HG03103 (cell line): Measurements from ENCODE around the gene TGIF1.

ENCODE experiments used
- ATAC-seq: cut with Tn5 transposase; IDR thresholded peaks from one replicate; pipeline ENCODE4 v1.9.1; 2021; ENCODE audit warnings: low read depth; ENCODE audit not compliant: unreplicated experiment

TGIF1 gene

DNA sequence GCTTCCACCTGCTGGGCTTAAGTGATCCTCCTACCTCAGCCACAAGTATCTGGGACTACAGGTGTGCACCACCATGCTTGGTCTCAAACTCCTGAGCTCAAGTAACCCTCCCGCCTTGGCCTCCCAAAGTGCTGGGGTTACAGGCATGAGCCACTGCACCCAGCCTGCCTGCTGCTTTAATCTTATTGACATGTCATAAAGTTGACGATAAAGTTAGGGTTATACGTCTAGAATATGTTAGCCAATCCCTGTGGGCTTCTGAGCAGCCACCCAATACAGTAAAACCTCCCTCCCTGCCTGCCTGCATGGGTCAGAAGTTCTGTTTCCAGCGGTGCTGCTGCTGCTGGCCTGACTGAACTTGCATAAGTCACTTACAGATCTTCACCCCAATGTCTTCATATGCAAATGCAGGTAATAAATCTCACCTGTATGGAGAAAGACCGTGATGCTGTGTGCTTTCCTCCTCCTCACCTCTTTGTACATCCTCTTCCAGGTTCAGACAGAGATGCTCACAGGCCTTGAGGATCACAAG, 30.1 kb downstream of the TGIF1 start:
- ATAC-seq: no peak

DNA sequence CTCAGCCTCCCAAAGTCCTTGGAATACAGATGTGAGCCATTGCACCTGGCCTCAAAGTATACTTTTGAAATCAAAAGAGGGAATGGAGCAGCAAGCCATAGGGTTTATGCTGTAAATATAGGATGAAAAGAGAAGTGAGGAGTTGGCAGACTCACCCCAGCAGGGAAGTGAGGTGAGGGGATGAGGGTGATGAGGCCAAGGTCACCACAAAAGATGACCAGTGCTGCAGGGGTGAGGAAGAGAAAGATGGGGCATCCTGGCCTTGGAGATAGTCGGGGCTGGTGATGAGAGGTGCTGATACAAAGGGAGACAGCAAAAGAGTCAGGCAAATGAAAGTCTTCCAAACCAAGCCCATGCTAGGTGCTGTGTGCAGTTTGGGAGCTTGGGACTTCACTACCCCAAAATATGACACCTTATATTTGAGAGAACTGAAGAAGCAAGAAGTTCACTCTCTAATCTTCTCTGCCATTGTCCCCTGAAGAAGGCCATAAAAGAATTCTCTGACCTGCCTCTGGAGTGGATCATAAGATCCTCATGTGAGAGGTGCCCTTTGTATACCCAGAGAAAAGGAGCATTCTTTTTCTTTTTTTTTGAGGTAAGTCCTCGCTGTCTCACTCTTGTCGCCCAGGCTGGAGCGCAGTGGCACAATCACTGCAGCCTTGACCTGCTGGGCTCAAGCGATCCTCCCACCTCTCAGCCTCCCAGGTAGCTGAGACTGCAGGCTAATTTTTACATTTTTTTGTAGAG, 31.0 kb downstream of the TGIF1 start:
- ATAC-seq: no peak

DNA sequence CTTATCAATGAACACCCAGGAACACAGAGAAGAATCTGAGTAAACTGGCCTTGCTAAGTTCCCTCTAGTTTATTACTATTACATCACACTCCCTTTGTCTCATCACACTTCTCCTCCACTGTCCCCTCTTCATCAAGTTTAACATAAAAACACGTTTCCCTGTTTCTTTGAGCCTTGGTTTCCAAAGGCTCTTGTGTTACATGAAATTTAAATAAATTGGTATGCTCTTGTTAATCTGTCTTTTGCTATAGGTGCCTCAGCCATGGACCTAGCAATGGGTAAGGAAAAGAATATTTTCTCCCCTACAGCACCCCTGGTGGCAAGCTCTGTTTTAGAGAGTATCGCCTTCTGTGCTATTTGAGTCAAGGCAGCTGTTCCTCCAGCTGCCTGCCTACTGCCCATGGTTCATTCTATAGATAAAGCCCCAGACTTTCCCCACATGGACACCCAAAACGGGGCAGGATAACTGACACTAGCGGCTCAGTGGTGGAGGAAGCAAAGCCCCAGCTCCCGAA, 31.8 kb downstream of the TGIF1 start:
- ATAC-seq: peak; percentile 66

DNA sequence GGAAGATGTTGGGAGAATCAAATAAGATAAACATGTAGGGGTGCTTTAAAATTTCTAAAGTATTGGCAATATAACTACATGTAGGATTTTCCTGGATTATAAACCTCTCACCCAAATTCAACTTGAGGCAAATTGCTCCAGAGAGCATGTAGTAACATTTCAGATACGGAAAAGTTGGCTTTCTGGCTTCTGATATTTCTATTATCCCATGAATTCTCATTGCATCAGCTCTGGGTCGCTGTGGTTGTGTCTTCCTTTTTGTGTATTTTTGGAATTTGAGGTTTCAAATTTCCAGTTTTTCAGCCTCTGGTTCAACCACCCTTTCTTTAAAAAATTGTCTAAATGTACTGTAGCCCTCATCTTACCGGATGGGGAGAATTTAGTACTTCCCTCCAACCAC, 32.3 kb downstream of the TGIF1 start:
- no peak for ATAC-seq

DNA sequence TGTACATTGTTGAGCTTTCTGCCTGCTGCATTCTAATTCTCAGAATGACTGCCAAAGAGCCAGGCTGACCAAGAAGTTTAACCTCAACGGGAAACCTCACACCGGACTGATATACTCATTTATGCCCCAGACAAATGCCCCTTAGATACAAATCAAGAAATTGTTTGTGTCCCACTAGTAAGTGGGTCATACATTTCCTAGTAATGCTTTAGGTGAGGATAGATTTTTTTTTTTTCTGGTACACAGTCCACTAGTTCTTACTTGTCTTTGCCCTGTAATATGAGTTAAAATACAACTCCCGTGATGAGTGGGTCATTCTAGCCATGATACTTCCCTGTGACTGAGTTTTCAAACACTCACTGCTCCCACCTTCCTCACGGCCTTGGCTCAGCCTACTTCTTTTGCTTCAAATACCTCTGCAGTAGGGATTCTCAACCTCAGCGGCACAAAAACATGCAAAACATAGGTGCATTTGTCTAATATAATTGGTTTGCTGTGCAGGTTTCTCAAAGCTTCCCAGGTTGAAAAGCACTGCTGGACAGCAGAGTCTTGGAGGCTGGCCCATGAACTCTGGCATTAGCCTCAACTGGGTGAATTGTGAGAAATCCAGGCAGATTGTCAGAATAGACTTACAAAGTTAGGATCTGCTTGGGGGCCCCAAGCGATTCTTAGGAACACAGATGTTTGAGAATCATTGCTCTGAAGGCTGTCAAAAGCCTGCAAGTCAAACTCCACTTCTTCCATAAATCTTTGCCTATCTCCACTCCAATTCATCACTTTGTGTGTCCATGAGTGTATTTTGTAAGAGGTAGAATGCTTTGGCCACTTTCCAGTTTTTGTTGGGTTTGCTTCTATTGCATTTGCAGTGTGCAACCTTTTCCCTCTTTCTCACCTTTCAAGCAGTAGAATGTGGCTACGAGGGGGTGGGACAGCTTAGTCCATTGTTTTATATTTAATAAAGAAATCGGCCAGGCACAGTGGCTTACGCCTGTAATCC, 35.5 kb downstream of the TGIF1 start:
- no peak for ATAC-seq

DNA sequence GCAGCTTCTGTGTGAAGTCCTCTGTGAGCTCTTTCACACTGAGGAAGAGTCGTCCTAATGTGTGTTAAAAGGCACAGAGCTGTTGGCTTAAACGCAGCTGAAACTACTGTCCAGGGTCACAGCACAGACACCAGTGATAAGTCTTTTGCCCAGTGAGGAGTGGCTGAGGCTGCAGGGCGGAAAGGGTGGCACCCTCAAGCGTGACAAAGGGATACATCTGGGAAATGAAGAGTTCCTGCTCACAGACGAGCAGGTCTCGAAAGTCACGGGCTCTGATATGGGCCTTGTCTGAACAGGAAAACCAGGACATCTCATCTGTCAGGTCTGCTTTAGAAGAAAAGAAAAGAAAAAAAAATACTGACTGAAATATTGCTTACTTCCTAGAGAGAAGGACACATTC, 36.5 kb downstream of the TGIF1 start:
- ATAC-seq: no peak

DNA sequence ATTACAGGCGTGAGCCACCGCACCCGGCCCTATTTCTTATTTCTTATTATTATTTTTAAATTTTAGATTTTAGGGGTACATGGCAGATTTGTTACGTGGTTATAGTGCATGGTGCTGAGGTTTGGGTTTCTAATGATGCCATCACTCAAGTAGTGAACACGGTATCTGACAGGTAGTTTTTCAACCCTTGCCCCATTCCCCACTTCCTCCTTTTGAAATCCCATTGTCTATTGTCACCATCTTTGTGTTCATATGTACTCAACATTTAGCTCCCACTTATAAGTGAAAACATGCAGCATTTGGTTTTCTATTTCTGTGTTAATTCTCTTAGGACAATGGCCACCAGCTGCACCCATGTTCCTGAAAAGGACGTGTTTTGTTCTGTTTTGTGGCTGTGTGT, 39.5 kb downstream of the TGIF1 start:
- no peak for ATAC-seq

DNA sequence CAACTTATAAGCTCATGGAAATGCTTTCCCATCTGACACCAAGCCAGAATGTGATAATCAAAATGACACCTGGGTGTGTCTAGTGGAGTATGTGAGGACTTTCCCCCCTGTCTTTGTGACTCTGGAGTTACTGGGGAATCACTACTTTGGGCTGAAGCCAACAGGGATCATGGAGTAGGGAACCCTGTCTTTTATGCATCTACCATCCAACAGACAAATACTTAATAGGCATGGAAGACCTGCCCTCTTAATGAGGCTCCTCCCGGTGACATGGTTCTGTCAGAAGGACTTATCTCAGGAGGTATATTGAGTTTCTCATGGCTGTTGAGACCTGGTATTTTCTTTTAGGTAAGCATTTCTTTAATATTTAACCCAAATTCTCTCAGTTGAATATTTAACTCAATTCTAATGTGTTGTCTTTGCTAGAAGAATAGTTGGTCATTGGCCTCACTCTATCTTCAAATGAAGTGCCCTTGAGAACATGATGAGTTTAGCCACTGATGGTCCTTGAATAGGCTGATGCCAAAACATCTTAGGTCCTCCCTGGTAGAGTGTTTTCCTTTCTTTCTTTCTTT, 42.1 kb downstream of the TGIF1 start:
- ATAC-seq: no peak

DNA sequence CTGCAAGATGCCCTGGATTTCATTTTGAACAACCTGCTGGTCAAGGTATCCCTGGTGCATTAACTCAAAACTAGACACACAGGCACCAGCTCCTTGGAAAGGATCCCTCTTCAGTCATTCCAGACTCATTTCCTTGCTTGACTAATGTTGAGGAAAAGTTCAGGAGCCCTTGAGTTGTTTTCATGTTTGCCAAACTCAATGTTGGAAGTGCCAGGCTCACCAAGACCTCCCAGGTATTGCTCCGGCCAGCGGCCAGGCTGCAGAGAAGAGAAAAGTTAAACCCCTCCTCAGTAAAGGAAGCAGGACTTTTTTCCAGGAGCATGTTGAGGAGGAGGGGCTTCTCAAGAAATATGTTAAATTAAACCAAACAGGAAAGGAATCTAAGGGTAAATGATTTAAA, 42.7 kb downstream of the TGIF1 start:
- ATAC-seq: no peak

DNA sequence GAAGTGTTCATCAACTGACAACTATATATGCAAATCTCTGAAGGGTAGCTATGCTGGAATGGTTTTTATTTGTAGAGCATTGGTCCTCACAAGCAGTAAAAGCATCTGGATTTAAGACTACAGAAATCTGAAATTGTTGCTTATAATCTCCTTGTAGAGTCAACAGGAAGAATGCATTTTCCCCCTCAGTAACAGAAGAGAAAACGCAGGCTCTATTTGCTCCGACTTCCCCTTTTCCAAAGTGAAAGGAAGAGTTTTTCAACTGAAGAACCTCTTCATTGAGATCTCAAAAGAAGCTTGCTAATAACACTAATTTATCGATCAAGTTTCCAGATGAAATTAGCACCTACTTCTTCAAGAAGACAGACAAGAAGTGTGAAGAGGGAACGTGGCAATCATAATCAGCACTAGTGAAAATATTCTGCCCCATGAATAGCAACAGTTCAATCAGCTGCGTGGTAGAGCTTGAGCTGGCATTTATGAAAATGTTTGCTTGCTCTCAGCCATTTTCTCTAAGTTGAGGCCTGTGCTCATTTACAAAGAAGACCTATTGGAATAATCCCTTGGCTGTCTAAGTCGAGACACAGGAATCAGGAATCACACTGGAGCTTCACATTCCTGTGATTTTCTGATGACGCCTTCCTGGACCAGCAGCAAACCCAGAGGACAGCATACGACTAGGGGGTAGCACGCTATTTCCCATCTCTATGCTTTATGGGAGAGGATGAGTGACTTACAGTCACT, 43.7 kb downstream of the TGIF1 start:
- no peak for ATAC-seq

DNA sequence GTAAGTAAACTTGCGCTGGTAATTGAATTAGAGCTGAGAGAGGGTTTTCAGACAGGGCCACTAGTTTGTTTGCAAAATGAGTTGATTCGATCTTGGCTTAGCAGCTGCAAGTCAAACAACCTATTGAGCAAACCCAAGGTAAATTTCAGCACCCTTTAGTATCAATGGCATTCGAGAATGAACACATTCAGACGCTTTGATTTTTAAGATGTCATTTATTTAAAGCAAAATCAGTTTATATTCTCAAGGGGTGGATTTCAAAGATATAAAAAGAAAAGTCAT, 44.2 kb downstream of the TGIF1 start:
- no peak for ATAC-seq

DNA sequence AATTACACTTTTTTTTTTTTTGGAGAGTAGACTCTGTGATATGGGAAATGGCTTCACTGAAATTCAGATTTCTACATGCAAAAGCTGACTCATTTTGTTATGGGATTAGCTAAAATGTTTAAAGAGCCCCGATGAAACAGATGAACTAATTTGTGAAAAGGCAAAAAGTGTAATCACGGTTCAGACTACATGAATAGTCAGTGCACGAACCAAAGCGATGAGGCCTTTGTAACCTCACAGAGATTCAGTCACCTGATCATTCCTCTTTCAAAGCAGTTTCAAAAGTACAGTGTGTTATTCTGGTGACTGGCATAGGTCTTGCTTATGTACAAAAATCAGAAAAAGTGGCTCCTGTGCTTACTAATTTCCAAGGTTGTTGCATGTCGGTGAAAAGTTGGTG, 44.6 kb downstream of the TGIF1 start:
- ATAC-seq: no peak

DNA sequence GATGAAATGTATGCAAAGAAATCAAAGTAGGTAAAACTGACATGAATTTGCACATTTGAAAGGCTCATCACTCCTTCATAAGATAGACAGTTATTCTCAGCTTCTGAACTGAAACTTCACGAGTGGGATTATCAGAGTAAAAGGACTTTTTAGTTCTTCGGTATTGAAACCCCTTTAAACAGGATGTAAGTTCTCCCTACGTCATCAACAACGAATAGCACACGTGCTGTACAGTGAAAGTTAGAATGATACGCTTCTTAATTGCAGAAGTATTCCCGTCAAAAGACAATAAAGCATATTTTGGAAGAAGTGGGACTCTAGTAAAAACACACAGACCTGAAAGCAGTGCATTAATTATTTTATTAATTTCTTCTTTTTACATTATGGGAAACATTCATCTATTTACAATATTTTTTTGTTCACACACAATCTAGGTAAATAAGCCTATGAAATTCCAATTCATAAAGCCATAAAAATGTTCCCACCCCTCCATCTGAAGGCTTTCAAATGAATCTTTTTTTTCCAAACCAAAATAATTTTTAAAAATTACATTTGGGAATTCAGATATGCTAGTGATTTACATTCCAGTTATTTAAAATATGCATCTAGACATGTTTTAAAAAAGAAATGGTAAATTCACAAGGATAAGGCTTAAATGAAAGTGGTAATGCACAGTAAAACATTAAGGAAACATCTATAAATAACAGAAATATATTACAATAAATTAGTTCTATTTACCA, 45.9 kb downstream of the TGIF1 start:
- no peak for ATAC-seq

DNA sequence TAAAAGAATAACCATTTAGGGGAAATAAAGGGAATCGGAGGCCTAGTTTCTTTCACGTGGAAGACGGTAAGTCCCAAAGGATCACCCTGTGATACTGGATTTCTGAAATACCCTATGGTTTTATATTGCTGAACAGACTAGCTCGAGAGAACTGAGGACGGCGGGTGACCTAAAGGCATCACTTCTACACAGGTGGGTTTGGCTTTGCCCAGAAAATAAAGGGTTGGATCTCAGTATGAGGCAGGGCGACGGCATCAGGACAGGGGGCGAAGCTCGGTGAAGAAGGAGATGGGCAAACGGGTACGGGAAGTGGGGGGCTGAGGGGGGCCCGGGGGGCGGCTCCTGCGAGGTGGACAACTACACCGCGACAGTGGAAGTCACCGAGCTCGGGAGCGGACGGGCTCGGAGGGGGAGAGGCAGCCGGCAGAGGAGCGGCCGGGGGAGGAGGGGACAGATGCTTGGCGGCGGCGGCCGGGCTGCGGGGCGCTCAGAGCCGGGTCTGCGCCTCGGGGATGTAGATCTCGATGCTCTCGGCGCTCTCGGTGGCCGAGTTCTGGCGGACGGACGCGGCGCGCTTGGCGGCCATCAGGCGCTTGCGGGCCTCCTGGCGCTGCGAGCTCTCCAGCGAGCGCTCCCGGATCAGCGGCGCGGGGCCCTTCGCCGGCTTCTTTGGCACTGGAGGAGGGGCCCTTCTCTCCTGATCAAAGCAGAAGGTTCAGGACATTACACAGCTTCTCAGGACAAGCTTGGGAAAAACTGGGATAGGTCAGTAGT, 48.9 kb downstream of the TGIF1 start:
- no peak for ATAC-seq

DNA sequence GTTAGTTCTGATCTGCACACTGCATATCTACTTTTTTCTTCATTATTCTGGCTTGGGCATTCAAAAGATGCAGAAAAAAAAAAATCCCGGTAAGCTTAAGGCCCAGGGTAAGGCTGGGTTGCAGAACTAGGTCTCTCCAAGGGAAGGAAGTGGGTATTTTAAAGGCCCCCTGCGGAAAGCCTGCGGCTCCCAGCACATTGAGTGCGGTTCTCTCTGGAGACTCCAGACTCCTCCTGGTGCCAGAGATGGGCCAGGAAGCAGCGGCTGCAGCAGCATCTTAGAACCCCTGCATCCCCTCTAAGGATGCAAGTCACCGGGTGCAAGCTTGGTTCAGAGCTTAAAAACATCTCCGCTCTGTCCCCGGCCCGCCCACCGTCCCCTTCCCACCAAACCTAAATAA, 49.5 kb downstream of the TGIF1 start:
- no peak for ATAC-seq

DNA sequence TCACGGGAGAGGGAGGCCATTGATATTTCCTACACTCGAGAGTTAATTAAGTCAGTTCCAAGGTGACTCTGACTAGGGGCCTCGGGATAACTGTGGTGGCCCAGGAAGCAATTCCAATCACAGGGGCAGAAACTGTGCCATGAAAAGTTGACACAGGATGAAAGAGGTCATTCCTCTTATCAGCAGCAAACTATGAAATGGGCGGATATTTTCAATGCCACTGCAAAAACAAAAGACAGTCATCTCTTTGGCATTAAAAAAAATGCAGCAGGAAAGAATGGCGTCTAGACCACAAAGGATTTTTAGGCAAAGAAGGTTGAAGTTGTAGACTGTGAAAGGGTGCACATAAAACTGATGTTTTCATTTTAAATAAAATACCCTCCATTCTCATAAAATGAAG, 50.0 kb downstream of the TGIF1 start:
- no peak for ATAC-seq

DNA sequence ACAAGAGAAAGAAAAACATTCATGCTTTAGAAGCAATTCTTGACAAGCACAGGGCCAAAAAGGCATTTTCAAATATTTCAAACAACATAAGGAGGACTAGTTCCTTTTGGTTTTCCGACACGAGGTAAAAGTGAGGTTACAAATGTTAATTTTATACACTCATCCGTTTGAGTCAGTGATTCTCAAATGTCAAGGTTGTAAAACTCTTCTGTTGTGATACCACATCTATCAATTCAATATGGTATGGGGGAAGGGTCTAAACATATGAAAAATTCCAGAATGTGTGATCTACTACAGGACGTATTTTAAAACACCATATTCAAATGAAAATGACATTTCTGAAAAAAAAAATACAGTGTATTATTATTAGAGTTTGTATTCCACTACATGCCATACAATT, 52.7 kb downstream of the TGIF1 start:
- ATAC-seq: no peak

DNA sequence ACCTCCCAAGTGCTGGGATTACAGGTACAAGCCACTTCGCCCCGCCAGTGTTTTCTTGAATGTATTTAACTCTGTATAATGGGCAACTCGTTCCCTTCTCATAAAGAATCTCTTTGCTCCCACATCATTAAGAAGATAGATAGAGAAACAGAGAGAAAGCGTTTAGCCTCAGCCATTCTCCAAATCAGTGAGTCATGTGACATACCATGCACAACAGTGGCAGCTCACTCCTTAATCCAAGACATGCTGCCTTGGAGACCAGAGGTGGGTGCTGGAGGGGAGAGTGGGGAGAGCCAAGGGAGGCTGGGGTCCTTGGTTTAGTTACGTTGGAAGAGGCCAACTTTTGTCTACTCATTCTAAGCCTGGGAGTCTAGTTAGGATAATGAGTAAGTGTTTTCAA, 54.7 kb downstream of the TGIF1 start:
- ATAC-seq: no peak
